Stimulated activated CD4-positive, alpha-beta T cell treated with anti-CD3 and anti-CD28 coated beads, Interleukin-1b, Interleukin-23, amount 100 ng/mL, for 4 hours (primary cell): ENCODE data around the gene ADCY4.
A peak's percentile ranks its signal among the peaks of the same experiment; 100 is the strongest.
"Not testable (repeated sequence)": the region's sequence is repeated elsewhere in the genome, so short reads cannot be mapped to it uniquely, and the experiment has no call there.

Source experiments
- DNase-seq, 2 donors: peaks; one replicate each; pipeline ENCODE4 v3.0.0-alpha.2; 2020; ENCODE audit warnings: low read depth in 2 of 2

The ADCY4 gene

DNA sequence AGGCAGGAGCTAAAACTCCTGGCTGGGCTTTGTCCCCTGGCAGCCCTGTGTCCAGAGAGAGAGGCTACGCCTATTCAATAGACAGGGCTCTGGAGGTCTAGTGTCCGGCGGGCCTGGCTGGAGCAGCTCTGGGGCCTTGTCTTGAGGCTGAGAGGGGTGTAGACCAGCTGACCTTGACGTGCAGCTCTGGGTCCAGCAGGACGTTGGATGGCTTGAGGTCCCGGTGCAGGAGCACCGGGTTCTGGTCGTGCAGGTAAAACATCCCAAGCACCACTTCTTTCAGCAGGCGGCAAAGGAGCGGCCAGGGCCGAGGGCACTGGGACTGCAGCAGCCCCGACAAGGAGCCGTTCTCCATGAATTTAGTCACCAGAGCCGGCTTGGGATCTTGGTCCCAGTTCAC is 4.0 kb upstream of the ADCY4 start:
- DNase-seq, result no peak

DNA sequence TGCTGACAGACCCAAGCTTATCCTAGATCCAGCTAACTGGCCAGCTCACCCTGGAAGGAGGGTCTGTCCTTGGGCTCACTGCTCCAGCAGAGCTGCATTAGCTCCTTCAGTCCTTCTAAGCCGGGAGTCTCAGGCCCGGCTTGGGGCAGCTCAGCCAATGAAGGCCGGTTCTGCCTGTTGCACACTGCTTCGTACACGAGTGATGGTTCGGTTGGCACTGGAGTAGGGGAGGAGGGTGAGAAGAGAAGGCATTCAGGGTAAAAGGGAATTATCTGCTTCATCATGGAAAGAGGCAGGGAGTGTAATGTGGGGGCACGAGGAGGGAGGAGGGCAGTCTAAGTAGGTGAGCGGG is 2.9 kb upstream of the ADCY4 start:
- DNase-seq, result no peak

DNA sequence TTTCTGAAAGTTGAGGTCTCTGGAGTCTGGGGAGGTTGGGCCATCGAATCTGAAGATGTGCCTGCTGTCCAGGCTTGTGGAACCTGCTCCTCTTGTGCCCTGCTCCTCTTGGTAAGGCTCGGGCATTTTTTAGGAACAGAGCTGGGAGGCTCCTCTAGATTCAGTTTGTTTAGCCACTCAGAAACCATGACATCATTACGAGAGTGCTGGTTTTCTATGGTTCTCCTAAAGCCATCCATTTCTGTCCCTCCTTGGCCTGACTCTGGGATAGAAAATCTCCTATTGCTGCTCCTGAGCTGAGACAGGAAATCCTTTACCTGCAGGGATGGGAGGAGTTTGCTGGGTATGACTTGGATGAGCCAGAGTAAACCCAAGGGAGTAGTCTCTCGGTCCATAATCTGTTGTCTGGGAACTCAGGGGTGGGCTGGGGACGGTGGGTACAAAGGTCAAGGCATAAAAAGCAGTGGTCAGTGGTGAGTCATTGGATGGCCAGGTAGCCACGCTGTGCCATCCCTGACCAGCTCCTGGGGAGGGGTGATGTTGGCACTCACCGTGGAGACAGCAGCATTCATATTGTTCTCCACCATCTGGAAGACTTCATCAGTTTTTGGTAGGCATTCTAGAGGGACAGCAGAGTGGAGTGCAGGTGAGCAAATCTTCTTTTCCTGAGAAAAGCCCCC is 2.4 kb upstream of the ADCY4 start:
- no peak for DNase-seq

DNA sequence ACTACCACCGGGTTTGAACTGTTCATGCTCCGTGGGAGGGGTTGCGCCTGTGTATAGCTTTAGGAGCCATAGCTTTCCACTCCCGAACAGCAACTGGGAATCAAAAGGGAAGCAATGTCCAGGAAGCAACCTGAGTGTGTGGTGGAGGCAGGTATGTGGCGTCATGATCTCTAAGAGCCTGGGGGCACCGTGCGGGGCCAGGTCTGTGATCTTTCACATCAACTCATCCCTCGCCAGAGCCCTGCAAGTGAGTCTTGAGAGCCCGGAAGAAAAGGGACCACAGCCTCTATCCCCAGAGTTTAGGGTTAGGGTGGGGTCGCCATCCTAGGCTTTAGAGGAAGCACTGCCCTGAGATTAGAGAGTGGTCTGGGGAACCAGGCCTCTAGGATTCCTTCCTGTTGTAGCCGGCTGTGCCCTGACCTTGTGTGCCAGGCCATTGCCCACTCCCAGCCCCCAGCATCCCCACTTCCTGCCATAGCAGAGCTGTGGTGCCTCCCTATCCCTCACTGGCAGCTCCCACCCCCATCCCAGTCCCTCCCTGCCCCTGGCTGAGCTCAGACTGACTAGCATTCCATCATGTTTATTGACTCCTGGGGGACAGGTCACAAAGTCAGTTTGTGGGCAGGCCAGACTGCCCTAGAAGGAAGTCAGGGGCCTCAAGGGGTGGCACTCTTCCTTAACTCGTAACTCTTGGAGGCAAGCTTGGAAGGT is 745 bp upstream of the ADCY4 start:
- DNase-seq, result no peak

DNA sequence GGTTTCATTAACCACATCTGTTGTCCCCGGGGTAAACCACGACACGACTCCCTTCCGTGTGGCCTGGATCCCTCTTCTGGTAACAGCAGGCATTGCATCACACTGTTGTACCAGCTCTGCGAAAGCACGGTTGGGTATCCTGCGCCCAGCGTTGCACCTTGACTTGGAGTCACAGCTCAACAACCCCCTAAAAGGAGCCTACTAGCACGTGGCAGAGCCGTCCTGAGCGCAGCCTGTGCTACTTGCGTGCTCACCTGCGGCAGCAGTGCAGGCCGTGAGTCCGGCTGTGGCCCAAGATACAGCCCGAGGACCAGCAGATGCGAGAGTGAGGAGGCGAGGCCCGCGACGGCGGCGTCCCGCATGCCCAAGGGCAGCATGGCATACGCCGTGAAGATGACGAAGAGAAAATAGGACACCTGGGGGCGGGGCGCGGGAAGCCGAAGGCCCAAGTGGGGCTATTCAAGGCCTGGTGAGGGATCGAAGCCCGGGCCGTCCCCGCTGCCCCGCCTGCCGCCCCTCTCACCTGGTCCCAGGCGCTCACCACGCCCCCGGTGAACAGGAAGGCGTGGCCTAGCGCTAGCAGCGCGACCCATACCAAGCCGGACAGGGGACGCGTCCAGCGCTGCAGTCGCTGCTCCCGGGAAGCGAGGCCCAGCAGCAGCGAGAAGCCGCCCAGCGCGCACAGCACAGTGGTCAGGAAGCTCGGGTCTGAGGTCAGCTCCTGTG is 2.4 kb downstream of the ADCY4 start:
- peak; percentile 60 to 78 for DNase-seq

DNA sequence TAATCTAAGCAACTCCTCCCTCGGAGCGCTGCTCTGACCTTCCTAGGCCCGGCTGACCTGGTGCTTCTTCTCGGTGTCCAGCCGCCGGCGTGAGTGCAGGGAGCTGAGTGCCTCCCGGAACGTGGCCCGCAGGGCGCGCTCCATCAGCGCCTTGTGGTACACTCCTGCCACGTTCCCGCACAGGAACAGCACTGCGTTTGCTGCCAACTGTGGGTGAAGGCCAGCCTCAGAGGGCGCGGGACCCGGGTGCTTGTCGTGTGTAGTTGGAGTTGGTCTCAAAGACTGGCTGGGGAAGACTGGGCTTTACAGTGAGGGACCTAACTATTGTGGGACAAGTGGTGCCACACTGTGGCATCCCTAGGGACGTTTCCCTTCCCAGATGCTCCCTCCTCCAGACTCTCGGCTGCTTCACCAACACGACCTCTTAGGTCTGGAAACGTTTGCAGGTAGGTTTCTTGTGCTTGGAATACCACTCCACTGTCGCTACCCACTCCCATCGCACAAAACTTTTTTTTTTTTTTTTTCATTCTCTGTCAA is 3.1 kb downstream of the ADCY4 start:
- no peak for DNase-seq

DNA sequence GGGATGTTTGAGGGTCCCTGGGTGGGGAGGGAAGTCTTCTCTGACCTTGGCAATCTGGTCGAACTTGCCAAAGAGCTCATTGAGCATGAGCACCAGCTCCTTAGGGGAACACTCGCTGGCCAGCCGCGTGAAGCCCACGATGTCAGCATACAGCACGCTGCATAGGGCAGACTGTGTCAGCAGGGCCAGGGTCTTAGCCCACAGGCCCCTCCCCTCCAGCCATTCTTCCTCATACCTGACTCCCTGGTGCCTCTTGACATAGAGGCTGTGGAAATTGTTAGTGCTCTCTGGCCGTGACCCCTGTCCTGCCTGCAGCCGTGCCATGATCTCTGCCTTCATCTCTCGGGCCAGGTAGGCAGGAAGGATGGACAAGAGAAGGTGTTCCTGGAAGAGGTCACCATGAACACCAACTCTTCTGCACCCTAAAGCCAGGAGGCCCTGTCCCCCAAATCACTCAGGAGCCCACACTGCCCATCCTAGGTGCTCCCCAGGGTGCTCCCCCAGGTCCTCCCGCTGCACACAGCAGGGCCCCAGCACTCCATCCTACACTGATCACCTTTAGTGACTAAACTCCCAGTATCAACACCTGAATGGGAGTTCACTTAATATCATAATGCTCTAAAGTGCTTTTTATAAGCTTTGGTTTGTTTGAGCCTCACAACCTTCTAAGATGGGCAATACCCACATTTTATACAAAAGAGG is 3.7 kb downstream of the ADCY4 start:
- no peak for DNase-seq

DNA sequence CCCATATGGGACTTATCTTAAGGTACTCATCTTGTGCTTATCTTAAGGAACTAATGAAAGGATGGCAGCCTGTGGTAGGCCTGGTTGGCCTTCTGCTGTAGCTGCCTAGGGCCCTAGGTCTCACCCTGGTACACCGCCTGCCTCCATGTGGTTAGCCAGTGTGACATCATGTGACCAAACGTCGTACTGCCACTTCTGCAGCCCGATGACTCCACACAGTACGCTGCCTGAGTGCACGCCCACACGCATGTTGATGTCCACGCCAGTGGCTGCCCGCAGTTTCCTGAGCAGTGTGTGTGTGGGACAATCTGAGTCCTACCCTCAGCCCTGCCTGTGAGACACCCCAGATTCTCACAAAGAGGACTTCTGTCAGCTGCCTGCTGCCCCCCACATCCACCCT is 5.1 kb downstream of the ADCY4 start:
- no peak for DNase-seq

DNA sequence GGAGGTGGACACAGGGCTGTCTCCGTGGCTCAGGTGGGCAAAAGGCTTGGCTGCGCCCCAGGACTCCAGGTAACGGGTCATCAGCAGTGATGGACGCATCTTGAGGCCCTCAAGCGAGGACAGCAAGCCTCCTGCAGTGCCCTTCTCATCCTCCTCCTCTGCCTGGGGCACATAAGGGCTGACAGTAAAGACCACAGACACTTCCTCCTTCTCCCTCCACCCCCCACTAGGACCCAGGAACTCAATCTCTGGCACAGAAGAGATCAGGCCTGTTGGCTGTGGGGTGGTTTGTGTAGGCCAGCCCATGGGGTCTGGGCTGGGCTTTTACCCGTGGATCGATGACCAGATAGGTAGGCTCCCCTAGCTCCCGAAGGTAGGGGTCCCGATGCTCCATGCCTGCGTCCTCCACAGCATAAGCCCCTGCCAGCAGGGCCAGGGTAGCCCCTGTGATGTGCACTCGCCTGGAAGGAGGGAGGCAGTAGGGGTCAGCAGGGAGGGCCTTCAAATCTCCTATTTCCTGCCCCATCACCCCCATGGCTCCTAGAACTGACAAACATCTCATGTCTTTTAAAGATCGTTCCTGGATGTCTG is 5.7 kb downstream of the ADCY4 start:
- no peak for DNase-seq

DNA sequence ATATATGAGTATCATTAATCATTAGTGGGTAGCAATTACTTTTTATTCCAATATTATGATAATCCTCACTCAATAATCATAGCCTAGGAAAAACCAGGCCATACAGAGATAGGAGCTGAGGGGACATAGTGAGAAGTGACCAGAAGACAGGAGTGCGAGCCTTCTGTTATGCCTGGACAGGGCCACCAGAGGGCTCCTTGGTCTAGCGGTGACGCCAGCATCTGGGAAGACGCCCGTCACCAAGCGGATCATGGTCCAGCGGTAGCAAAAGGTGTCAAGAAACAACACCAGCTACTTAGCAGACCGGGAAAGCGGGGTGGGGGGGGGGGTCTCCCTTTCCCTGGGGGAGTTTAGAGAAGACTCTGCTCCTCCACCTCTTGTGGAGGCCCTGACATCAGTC is 7.0 kb downstream of the ADCY4 start:
- DNase-seq, result not testable (repeated sequence)

DNA sequence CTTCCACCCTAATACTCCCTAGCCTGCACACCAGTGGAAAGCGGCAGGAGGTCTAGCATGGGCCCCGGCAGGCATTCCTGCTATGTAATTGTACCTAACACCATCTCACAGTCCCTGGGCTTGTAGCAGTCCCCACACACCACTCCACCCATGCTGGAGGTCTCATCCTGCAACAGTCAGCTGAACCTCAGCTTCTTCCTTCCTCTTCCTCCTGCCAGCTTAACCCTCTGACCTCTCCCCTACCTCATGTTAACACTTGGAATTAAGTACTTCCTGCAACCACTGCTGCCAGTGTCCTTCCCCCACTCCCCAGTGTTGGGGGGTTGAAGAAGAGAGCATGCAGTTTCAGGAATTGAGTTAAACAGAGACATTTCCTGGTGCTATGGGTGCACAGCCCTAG is 7.6 kb downstream of the ADCY4 start:
- no peak for DNase-seq

DNA sequence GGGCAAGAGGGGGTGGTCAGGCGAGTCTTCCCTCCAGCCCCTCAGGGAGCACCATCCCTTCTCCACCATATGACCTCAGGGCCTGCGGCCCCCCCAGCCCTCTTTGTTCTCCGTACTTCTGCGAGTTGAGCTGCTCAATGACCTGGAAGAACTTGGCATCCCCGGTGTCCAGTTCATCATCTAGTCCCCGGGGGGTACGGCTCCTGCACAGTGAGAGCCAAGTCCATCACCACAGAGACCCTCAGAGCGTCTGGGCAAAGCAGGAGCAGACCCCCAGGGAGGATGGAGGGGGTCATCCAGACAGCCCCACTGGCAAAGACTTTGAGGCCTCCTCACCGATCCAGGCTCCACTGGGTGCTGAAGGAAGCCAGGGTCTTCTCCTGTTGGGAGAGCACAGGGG is 8.9 kb downstream of the ADCY4 start:
- DNase-seq, result no peak

DNA sequence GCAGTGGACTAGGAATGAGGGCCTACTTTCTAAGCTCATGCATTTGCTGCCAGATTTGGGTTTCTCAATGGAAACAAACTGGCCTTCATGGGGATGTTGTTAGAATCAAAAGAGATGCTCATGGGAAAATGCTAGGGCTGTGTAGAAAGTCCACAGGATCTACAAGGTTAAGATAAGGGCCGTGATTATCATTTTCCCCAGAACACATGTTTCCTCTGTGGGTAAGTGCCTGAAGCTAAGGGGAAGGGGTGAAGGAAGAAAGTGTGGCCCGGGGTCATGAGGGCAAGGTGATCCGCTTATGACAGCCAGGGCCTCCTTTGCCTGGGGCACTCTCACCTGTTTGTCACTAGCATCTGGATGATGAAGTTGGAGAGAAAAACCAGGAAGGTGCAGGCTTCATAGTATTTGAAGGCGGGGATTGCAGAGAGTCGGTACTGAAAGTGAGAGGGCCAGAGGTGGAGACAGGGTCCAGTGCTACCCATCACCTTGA is 9.8 kb downstream of the ADCY4 start:
- DNase-seq, result no peak

DNA sequence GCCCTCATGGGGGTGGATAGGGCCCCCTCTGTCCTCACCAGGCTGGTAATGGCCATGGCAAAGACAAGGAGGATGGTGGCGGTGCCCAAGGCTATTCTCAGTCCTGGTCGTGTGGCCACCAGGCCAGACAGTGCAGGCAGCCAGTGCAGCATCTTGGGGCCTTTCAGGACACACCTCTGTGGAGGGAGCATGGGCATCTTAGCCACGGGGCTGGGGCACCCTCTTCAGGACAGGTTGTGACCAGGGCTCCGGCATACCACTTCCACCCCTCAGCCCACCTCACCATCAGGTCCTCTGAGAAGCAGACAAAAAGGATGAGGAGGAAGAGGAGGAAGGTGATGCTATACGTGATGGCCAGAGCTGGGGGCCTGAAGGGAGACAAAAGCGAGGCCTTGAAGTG is 10.8 kb downstream of the ADCY4 start:
- DNase-seq, result no peak

DNA sequence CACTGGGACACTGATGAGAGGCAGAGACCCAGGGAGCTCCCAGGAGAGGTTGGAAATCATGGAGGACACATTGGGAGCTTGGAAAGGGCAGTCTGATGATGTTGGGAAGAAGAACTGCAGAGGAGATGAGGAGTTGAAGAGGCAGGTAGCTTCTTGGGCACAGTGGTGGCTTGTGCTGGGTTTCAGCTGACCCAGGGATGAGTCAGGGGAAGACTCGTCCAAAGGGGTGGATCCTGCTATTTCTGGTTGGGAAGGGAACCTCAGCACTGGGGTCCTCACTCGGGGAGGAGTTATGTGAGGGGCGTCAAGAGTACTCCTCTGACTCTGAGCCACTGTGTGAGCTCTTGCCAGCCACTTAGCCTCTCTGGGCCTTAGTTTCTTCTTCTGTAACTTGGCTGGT is 11.5 kb downstream of the ADCY4 start:
- DNase-seq, result no peak

DNA sequence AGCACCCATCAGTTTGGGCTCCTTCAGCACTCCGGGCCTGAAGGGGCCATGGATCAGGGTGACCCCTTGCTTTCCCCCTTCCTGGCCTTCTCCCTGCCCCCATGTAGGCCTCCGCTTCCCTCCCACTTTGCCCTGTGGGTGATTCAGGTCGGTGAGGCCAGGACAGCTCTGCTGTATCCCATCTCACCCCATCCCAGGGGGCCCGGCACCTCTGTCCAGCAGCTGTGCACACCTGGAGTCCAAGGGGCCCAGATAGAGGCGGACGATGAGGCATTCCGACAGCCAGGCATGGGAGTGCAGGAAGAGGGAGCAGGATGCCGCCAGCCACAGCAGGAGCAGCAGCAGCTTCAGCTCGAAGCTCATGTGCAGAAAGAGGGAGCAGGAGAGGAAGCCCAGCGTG is 12.2 kb downstream of the ADCY4 start:
- DNase-seq, result no peak

DNA sequence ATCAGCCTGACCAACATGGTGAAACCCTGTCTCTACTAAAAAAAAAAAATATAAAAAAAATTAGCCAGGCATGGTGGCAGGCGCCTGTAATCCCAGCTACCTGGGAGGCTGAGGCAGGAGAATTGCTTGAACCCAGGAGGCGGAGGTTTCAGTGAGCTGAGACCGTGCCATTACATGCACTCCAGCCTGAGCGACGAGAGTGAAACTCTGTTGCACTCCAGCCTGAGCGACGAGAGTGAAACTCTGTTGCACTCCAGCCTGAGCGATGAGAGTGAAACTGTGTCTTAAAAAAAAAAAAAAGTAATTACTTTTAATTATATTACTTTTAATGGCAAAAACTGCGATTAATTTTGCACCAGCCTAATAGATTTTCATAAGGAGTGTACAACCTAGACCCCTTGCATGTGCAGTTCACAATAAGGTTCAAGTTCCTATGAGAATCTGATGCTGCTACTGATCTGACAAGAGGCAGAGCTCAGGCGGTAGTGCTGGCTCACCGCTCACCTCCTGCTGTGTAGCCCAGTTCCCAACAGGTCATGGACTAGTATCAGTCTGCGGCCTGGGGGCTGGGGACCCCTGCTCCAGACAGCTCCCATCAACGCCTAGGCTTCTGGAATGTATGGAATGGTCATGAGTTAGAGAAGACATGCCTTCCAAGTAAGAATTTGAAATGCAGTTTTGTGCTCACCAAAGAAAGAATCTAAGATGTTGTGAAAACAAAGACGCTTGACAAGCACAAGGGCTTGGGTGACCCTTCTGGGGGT is 13.5 kb downstream of the ADCY4 start:
- no peak for DNase-seq

DNA sequence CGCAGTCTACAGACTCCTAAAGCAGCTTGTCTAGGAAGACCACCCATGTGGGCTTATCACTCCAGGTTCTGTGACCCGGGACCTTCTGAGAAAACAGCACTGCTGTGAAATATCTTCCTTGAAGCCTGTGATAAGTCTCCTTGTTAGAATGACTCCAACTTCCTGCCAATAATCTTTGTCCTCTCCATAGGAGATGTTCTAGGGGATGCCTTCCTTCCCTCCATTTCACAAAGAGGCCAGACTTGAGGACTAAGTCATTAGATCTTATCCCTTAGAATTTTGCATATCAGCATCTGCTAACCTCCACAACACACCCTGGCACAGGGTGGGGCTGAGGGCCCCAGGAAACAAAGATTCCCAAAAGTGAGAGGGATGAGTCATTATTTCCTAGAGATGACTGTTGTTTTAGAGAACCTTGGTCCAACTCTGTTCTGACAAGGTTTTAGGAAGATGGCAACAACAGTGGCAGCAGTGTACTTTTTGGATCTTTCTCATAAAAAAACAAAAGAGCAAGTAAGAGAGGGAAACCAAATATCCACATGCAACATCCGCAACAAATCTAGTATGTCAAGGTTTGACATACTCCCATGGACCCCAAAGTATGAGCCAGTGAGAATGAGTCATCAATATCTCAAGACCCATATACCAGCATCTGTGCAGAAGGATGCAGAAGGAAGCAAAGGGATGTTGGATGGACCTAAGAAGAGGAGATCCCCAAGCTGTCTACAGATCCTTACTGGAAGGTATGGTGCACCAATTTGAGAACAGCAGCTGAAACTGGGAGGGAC is 17.5 kb downstream of the ADCY4 start:
- DNase-seq, result no peak

DNA sequence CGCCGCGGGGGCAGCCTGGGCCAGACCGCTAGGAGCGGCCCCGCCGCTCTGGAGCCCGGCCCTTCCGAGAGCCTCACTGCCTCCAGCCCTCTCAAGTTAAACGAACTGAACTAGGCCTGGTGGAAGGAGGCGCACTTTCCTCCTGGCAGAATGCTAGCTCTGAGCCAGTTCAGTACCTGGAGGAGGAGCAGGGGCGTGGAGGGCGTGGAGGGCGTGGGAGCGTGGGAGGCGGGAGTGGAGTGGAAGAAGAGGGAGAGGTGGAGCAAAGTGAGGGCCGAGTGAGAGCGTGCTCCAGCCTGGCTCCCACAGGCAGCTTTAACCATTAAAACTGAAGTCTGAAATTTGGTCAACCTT is 18.3 kb downstream of the ADCY4 start:
- DNase-seq, result no peak
